H9 (cell line): ENCODE results near the gene BUD13. TPM values are rescaled to one million over a fixed set of nuclear protein-coding genes. Genes with fewer than 3 reads are reported as not detected.

ENCODE experiments used
- DNase-seq: peaks from one replicate; pipeline ENCODE4 v3.0.0-alpha.2; 2017
- H2AFZ ChIP-seq: one replicate; pipeline ENCODE4 v1.6.1; 2013; ENCODE audit warnings: mild to moderate bottlenecking, low read length, control low read depth, moderate library complexity
- H2AK5ac ChIP-seq: 2 replicates; pipeline ENCODE4 v1.6.1; 2013; ENCODE audit warnings: low read length, control low read depth, mixed read lengths; ENCODE audit not compliant: insufficient read length
- H2BK120ac ChIP-seq: one replicate; pipeline ENCODE4 v1.6.1; 2013; ENCODE audit warnings: low read depth, mild to moderate bottlenecking, low read length, control low read depth, inconsistent platforms; ENCODE audit not compliant: poor library complexity, severe bottlenecking
- H2BK12ac ChIP-seq: 2 replicates; pipeline ENCODE4 v1.6.1; 2013; ENCODE audit warnings: low read length, control low read depth, mixed read lengths, low read depth; ENCODE audit not compliant: insufficient read length
- H2BK15ac ChIP-seq: 2 replicates; pipeline ENCODE4 v1.6.1; 2013; ENCODE audit warnings: low read depth, low read length, control low read depth
- H2BK20ac ChIP-seq: one replicate; pipeline ENCODE4 v1.6.1; 2013; ENCODE audit warnings: low read depth, mild to moderate bottlenecking, low read length, control low read depth, inconsistent platforms; ENCODE audit not compliant: poor library complexity, severe bottlenecking
- H2BK5ac ChIP-seq: 2 replicates; pipeline ENCODE4 v1.6.1; 2013; ENCODE audit warnings: low read length, control low read depth, mixed read lengths; ENCODE audit not compliant: insufficient read length
- H3K14ac ChIP-seq: 2 replicates; pipeline ENCODE4 v1.6.1; 2013; ENCODE audit warnings: low read length, control low read depth; ENCODE audit not compliant: insufficient read depth
- H3K18ac ChIP-seq: 2 replicates; pipeline ENCODE4 v1.6.1; 2013; ENCODE audit warnings: low read depth, mild to moderate bottlenecking, mixed read lengths, low read length, control low read depth; ENCODE audit not compliant: insufficient read length
- H3K23ac ChIP-seq: 2 replicates; pipeline ENCODE4 v1.6.1; 2013; ENCODE audit warnings: low read length, control low read depth, mixed read lengths, low read depth; ENCODE audit not compliant: insufficient read length
- H3K23me2 ChIP-seq: 2 replicates; pipeline ENCODE4 v1.6.1; 2013; ENCODE audit warnings: low read depth, mild to moderate bottlenecking, mixed read lengths, low read length, control low read depth; ENCODE audit not compliant: insufficient read length, poor library complexity, severe bottlenecking
- H3K27ac ChIP-seq: 2 replicates; pipeline ENCODE4 v1.5.1; 2013; ENCODE audit warnings: low read length, control low read depth, mixed read lengths, low read depth; ENCODE audit not compliant: insufficient read length
- H3K27me3 ChIP-seq: 2 replicates; pipeline ENCODE4 v1.6.1; 2013; ENCODE audit warnings: low read length, control low read depth, inconsistent platforms; ENCODE audit not compliant: insufficient read depth
- H3K4ac ChIP-seq: 2 replicates; pipeline ENCODE4 v1.6.1; 2013; ENCODE audit warnings: low read depth, mild to moderate bottlenecking, control low read depth, inconsistent platforms, low read length, moderate library complexity
- H3K4me1 ChIP-seq: 2 replicates; pipeline ENCODE4 v1.6.1; 2013; ENCODE audit warnings: low read length, control low read depth, inconsistent platforms; ENCODE audit not compliant: insufficient read depth
- H3K4me2 ChIP-seq: 2 replicates; pipeline ENCODE4 v1.6.1; 2013; ENCODE audit warnings: low read length, control low read depth, mixed read lengths; ENCODE audit not compliant: insufficient read length, insufficient read depth
- H3K56ac ChIP-seq: 2 replicates; pipeline ENCODE4 v1.6.1; 2013; ENCODE audit warnings: low read depth, mild to moderate bottlenecking, mixed read lengths, low read length, control low read depth; ENCODE audit not compliant: insufficient read length
- H3K79me1 ChIP-seq: 2 replicates; pipeline ENCODE4 v1.6.1; 2013; ENCODE audit warnings: low read depth, mild to moderate bottlenecking, moderate library complexity, low read length, control low read depth, inconsistent platforms; ENCODE audit not compliant: insufficient read depth, poor library complexity, severe bottlenecking
- H3K79me2 ChIP-seq: 2 replicates; pipeline ENCODE4 v1.6.1; 2013; ENCODE audit warnings: low read length, control low read depth, inconsistent platforms; ENCODE audit not compliant: insufficient read depth
- H3K9ac ChIP-seq: 2 replicates; pipeline ENCODE4 v1.6.1; 2013; ENCODE audit warnings: low read length, control low read depth, mixed read lengths; ENCODE audit not compliant: insufficient read length; ENCODE audit errors: extremely low read depth
- H3K9me3 ChIP-seq: one replicate; pipeline ENCODE4 v1.6.1; 2013; ENCODE audit warnings: low read depth, low read length, inconsistent platforms; ENCODE audit not compliant: control insufficient read depth
- H3T11ph ChIP-seq: one replicate; pipeline ENCODE4 v1.6.1; 2013; ENCODE audit warnings: mild to moderate bottlenecking, low read length, control low read depth, inconsistent platforms
- H4K20me1 ChIP-seq: one replicate; pipeline ENCODE4 v1.6.1; 2013; ENCODE audit not compliant: control insufficient read depth, insufficient read length, insufficient read depth
- H4K5ac ChIP-seq: 2 replicates; pipeline ENCODE4 v1.6.1; 2013; ENCODE audit warnings: low read depth, mild to moderate bottlenecking, mixed read lengths, low read length, control low read depth; ENCODE audit not compliant: insufficient read length
- H4K8ac ChIP-seq: replicated peaks from 2 replicates; pipeline ENCODE4 v1.6.1; 2013; ENCODE audit warnings: low read length, control low read depth, mixed read lengths, low read depth; ENCODE audit not compliant: insufficient read length
- H4K91ac ChIP-seq: 2 replicates; pipeline ENCODE4 v1.6.1; 2013; ENCODE audit warnings: low read depth, mild to moderate bottlenecking, moderate library complexity, mixed read lengths, low read length, control low read depth; ENCODE audit not compliant: insufficient read length
- H3K27ac Mint-ChIP-seq, 3 experiments: 2 replicates in 2 of 3; 3 replicates in 1 of 3; pipeline ENCODE4 v1.8.0; 2020 to 2021; ENCODE audit warnings: mixed read lengths in 3 of 3, mild to moderate bottlenecking in 1 of 3, moderate library complexity in 1 of 3
- H3K27me3 Mint-ChIP-seq: 2 replicates; pipeline ENCODE4 v1.8.0; 2021; ENCODE audit warnings: low read depth, mild to moderate bottlenecking, moderate library complexity, mixed read lengths
- H3K36me3 Mint-ChIP-seq, 3 experiments: 2 replicates in 2 of 3; 3 replicates in 1 of 3; pipeline ENCODE4 v1.8.0; 2020 to 2021; ENCODE audit warnings: low read depth in 3 of 3, mixed read lengths in 3 of 3; ENCODE audit not compliant: insufficient read depth in 1 of 3
- H3K4me1 Mint-ChIP-seq, 2 experiments: 2 replicates each; pipeline ENCODE4 v1.8.0; 2020; ENCODE audit warnings: mixed read lengths in 2 of 2
- H3K4me3 Mint-ChIP-seq, 2 experiments: 2 replicates in 1 of 2; 3 replicates in 1 of 2; pipeline ENCODE4 v1.8.0; 2020 to 2021; ENCODE audit warnings: mild to moderate bottlenecking in 2 of 2, mixed read lengths in 2 of 2, moderate library complexity in 1 of 2
- H3K9me3 Mint-ChIP-seq, 2 experiments: 2 replicates in 1 of 2; 3 replicates in 1 of 2; pipeline ENCODE4 v1.8.0; 2020; ENCODE audit warnings: mild to moderate bottlenecking in 2 of 2, mixed read lengths in 2 of 2, moderate library complexity in 1 of 2
- WGBS: extraction: QIAGEN DNeasy Blood & Tissue Kit; methylation state at CpG from one replicate; pipeline ENCODE4 v1.1.7; 2013; ENCODE audit warnings: missing lambda C conversion rate, low lambda C conversion rate, mixed read lengths; ENCODE audit not compliant: insufficient read length; ENCODE audit errors: extremely low coverage; 5-methylcytosine and 5-hydroxymethylcytosine counted together
- total RNA-seq: library from RNA; stranded (reverse); gene quantifications from 2 replicates; pipeline ENCODE4 v1.2.1, GENCODE V29; 2021
- TF ChIP-seq, protein P1 (sequence below): fragments of 200-600 bp; sonication (generic); conservative IDR thresholded peaks from 3 replicates; pipeline ENCODE4 v1.8.0; 2021; ENCODE audit warnings: antibody characterized with exemption, mild to moderate bottlenecking

Gene BUD13
- total RNA-seq, 1 experiment from 2014 or later = 30.0 TPM

- Mint-ChIP-seq H3K27ac (no peak overlapping the region), H3K36me3 (no peaks in the 10 kb centered on the region), H3K4me1 (no peaks in the 10 kb centered on the region), H3K9me3 (no peaks in the 10 kb centered on the region; a peak in 1 of 5 replicates), H3K4me3 (no peak overlapping the region), H3K27me3 (peaks cover 12% of the 10 kb centered on the region)
- Histone ChIP-seq H2AK5ac (no peak overlapping the region), H3K4me1 (no peaks in the 10 kb centered on the region), H4K91ac (no peak overlapping the region), H3K4ac (no peak overlapping the region), H2BK15ac (no peak overlapping the region), H2BK120ac (no peak overlapping the region), H3K23me2 (peaks cover 4% of the 10 kb centered on the region), H2BK5ac (no peak overlapping the region), H3K23ac (no peak overlapping the region), H4K5ac (no peak overlapping the region), H2BK12ac (no peak overlapping the region), H4K8ac (no peak overlapping the region), H3K56ac (no peak overlapping the region), H4K20me1 (no peaks in the 10 kb centered on the region), H3K27ac (no peak overlapping the region), H3K18ac (no peak overlapping the region), H3T11ph (no peak overlapping the region), H3K27me3 (no peaks in the 10 kb centered on the region), H2BK20ac (no peak overlapping the region), H2AFZ (no peak overlapping the region), H3K4me2 (no peak overlapping the region), H3K9ac (no peak overlapping the region), H3K79me2 (no peaks in the 10 kb centered on the region), H3K14ac (no peak overlapping the region), H3K9me3 (no peaks in the 10 kb centered on the region), H3K79me1 (no peaks in the 10 kb centered on the region)
- TF ChIP-seq, protein P1, sequence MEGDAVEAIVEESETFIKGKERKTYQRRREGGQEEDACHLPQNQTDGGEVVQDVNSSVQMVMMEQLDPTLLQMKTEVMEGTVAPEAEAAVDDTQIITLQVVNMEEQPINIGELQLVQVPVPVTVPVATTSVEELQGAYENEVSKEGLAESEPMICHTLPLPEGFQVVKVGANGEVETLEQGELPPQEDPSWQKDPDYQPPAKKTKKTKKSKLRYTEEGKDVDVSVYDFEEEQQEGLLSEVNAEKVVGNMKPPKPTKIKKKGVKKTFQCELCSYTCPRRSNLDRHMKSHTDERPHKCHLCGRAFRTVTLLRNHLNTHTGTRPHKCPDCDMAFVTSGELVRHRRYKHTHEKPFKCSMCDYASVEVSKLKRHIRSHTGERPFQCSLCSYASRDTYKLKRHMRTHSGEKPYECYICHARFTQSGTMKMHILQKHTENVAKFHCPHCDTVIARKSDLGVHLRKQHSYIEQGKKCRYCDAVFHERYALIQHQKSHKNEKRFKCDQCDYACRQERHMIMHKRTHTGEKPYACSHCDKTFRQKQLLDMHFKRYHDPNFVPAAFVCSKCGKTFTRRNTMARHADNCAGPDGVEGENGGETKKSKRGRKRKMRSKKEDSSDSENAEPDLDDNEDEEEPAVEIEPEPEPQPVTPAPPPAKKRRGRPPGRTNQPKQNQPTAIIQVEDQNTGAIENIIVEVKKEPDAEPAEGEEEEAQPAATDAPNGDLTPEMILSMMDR = no peak
- no peak for DNase-seq
- no CpG with 5 or more reads among the region's 4 CpGs for WGBS
Observed at GRCh38 chr11:116812109-116812508, 39.3 kb upstream of the BUD13 start.
